Spleen (tissue), 11 donors: ENCODE measurements around the gene PCSK4. TPM values are rescaled to one million over a fixed set of nuclear protein-coding genes. Genes with fewer than 3 reads are reported as not detected.
A peak's percentile ranks its signal among the peaks of the same experiment; 100 is the strongest.

Experiments used
- DNase-seq: peaks from one replicate; pipeline ENCODE4 v3.0.0-alpha.2; 2020
- H3K27ac ChIP-seq, 8 donors: fragments of 200-600 bp; sonication (generic) in 7 of 8; 1 replicate in 4 of 8; 2 replicates in 4 of 8; pipeline versions ENCODE4 v1.5.0 to v1.8.0; 2016 to 2021; ENCODE audit warnings: inconsistent platforms in 4 of 8, mild to moderate bottlenecking in 4 of 8, moderate library complexity in 1 of 8
- H3K27me3 ChIP-seq, 7 donors: fragments of 200-600 bp; sonication (generic) in 6 of 7; replicated peaks in 1 of 7; 1 replicate in 4 of 7; 2 replicates in 3 of 7; pipeline versions ENCODE4 v1.5.0 to v1.8.0; 2016 to 2021; ENCODE audit warnings: inconsistent platforms in 3 of 7, mild to moderate bottlenecking in 1 of 7
- H3K36me3 ChIP-seq, 6 donors: fragments of 200-600 bp; sonication (generic) in 5 of 6; 1 replicate in 4 of 6; 2 replicates in 2 of 6; pipeline versions ENCODE4 v1.5.0 to v1.8.0; 2016 to 2021; ENCODE audit warnings: inconsistent platforms in 2 of 6
- H3K4me1 ChIP-seq, 6 donors: fragments of 200-600 bp; sonication (generic) in 5 of 6; 1 replicate in 3 of 6; 2 replicates in 3 of 6; pipeline versions ENCODE4 v1.5.0 to v1.8.0; 2016 to 2021; ENCODE audit warnings: inconsistent platforms in 3 of 6
- H3K4me3 ChIP-seq, 8 donors: fragments of 200-600 bp; sonication (generic) in 7 of 8; 1 replicate in 4 of 8; 2 replicates in 4 of 8; pipeline versions ENCODE4 v1.5.0 to v1.8.0; 2016 to 2021; ENCODE audit warnings: inconsistent platforms in 4 of 8, mild to moderate bottlenecking in 4 of 8, moderate library complexity in 2 of 8
- H3K9me3 ChIP-seq, 8 donors: fragments of 200-600 bp; sonication (generic) in 7 of 8; 1 replicate in 4 of 8; 2 replicates in 4 of 8; pipeline versions ENCODE4 v1.5.0 to v1.8.0; 2016 to 2021; ENCODE audit warnings: inconsistent platforms in 4 of 8
- CTCF ChIP-seq, 11 experiments: fragments of 200-600 bp in 7 of 11; fragments of 450-650 bp in 4 of 11; sonication (generic) in 4 of 11; IDR thresholded peaks in 8 of 11; conservative IDR thresholded peaks in 3 of 11; 1 replicate in 7 of 11; 2 replicates in 4 of 11; pipeline versions ENCODE4 v1.4.0 to v1.8.0; 2016 to 2021; ENCODE audit warnings: antibody characterized with exemption in 11 of 11, inconsistent platforms in 4 of 11, mild to moderate bottlenecking in 1 of 11
- POLR2A ChIP-seq, 3 donors: fragments of 450-650 bp; IDR thresholded peaks; one replicate each; pipeline ENCODE4 v1.5.1; 2017; ENCODE audit warnings: antibody characterized with exemption in 3 of 3, mild to moderate bottlenecking in 1 of 3
- POLR2AphosphoS5 ChIP-seq, 3 donors: sonication (generic); formaldehyde crosslinking; IDR thresholded peaks; one replicate each; pipeline ENCODE4 v1.5.1; 2017; ENCODE audit warnings: antibody characterized with exemption in 3 of 3
- WGBS, 5 donors: extraction: QIAGEN DNeasy Blood & Tissue Kit in 3 of 5; methylation state at CpG; one replicate each; pipeline versions ENCODE4 v1.1.5 to v1.1.7; 2013 to 2018; 5-methylcytosine and 5-hydroxymethylcytosine counted together
- intact Hi-C: fragments of 100-400 bp; cut with DNase I; formaldehyde crosslinking; loops from one replicate; pipeline ENCODE4 v1.15.0; 2023; ENCODE audit warnings: low total_unique reads
- polyA plus RNA-seq, 3 donors: library from polyadenylated mRNA; stranded (reverse); fragments of 200-250 nt; gene quantifications; one replicate each; pipeline ENCODE4 v1.2.1, GENCODE V29; 2013
- total RNA-seq, 7 donors: library from RNA; depleted of rRNA in 3 of 7; stranded (reverse); fragments of >200 nt in 3 of 7; fragmentation: NEBNext Ultra II Directional in 4 of 7; extraction: Animal tissue kit (Norgen Biotek cat#: 25700) in 4 of 7; gene quantifications; one replicate each; pipeline versions ENCODE4 v1.1.0 to v1.2.1, GENCODE V29; 2016 to 2021
- donor health status: healthy with polysubstance abuse.
- donor health status: DM: no; HTN: no; CAD: no; lungs with moderate emphysema.
- donor health status: DM: no; HTN: no; CAD: no.
- donor health status: Bipolar disorder and iron deficiency.
- donor health status: healthy.
- donor health status: DM: no; HTN: no; CAD: no.
- donor health status: DM: yes; HTN: yes; CAD: no.

PCSK4 gene
- total and polyA plus RNA-seq, 10 donors = 1.1 to 4.2 (median 1.9) TPM

- 91 to 97% (median 95%) methylated on average over 34 to 77 of the region's 77 CpGs for WGBS, 5 donors
- Histone ChIP-seq H3K27me3 (no peaks in the 10 kb centered on the region), H3K9me3 (no peaks in the 10 kb centered on the region), H3K27ac (no peak overlapping the region), H3K4me3 (no peak overlapping the region), H3K36me3 (no peaks in the 10 kb centered on the region), H3K4me1 (peaks cover 2 to 21% (median 11%) of the 10 kb centered on the region in 6 donors)
- DNase-seq = peak; percentile 70
- TF ChIP-seq POLR2AphosphoS5 (IDR thresholded peaks at IDR 0.05) = no peak
- no peak for TF ChIP-seq CTCF (IDR thresholded peaks at IDR 0.05 in 8 of 11, conservative IDR thresholded peaks at IDR 0.05 in 3 of 11)
- TF ChIP-seq POLR2A (IDR thresholded peaks at IDR 0.05) = no peak
- intact Hi-C loops = no loop called here
Observed at GRCh38 chr19:1483131-1483978, 6.8 kb downstream of the PCSK4 start.

- intact Hi-C loops = no loop called here
- H3K36me3 ChIP-seq = peaks cover 0 to 3% (median 0%) of the 10 kb centered on the region in 6 donors
- H3K4me1 ChIP-seq = peaks cover 10 to 29% (median 19%) of the 10 kb centered on the region in 6 donors
- TF ChIP-seq CTCF (IDR thresholded peaks at IDR 0.05 in 8 of 11, conservative IDR thresholded peaks at IDR 0.05 in 3 of 11) (no peak), POLR2A (IDR thresholded peaks at IDR 0.05) (no peak), POLR2AphosphoS5 (IDR thresholded peaks at IDR 0.05) (no peak)
- no peak overlapping the region for H3K4me3 ChIP-seq
- H3K27me3 ChIP-seq = no peaks in the 10 kb centered on the region
- no peaks in the 10 kb centered on the region for H3K9me3 ChIP-seq
- no peak for DNase-seq
- 88 to 91% (median 89%) methylated on average over 23 to 37 of the region's 37 CpGs for WGBS, 5 donors
- no peak overlapping the region for H3K27ac ChIP-seq
Observed at GRCh38 chr19:1482361-1483130, 7.6 kb downstream of the PCSK4 start.

- no peak for TF ChIP-seq POLR2AphosphoS5 (IDR thresholded peaks at IDR 0.05)
- TF ChIP-seq POLR2A (IDR thresholded peaks at IDR 0.05) = no peak
- no peak for TF ChIP-seq CTCF (IDR thresholded peaks at IDR 0.05 in 8 of 11, conservative IDR thresholded peaks at IDR 0.05 in 3 of 11)
- Histone ChIP-seq H3K9me3 (no peaks in the 10 kb centered on the region), H3K4me3 (no peak overlapping the region), H3K27ac (no peak overlapping the region), H3K36me3 (peaks cover 0 to 10% (median 3%) of the 10 kb centered on the region in 6 donors), H3K4me1 (peaks cover 11 to 35% (median 25%) of the 10 kb centered on the region in 6 donors), H3K27me3 (no peaks in the 10 kb centered on the region)
- DNase-seq = peak; percentile 74
- WGBS, 5 donors = 88 to 94% (median 91%) methylated on average over 24 to 36 of the region's 36 CpGs
- intact Hi-C loops = no loop called here
Observed at GRCh38 chr19:1481893-1482360, 8.2 kb downstream of the PCSK4 start.
